Ishikawa (cell line): ENCODE results near the gene WDR81.
A peak's percentile ranks its signal among the peaks of the same experiment; 100 is the strongest.

ENCODE experiments used
- CEBPB ChIP-seq: IDR thresholded peaks from 2 replicates; pipeline ENCODE4 v1.6.1; 2012
- CREB1 ChIP-seq: IDR thresholded peaks from 2 replicates; pipeline ENCODE4 v1.6.1; 2012; ENCODE audit warnings: low read depth
- EGR1 ChIP-seq: IDR thresholded peaks from 2 replicates; pipeline ENCODE4 v1.6.1; 2012
- EP300 ChIP-seq: IDR thresholded peaks from 2 replicates; pipeline ENCODE4 v1.6.1; 2012; ENCODE audit warnings: borderline replicate concordance
- FOXM1 ChIP-seq: IDR thresholded peaks from 2 replicates; pipeline ENCODE4 v1.6.1; 2012; ENCODE audit warnings: low read depth, borderline replicate concordance
- MAX ChIP-seq: IDR thresholded peaks from 2 replicates; pipeline ENCODE4 v1.6.1; 2012
- NFIC ChIP-seq: IDR thresholded peaks from 2 replicates; pipeline ENCODE4 v1.6.1; 2012
- RAD21 ChIP-seq: IDR thresholded peaks from 2 replicates; pipeline ENCODE4 v1.6.1; 2012; ENCODE audit warnings: low read depth
- TAF1 ChIP-seq: IDR thresholded peaks from 2 replicates; pipeline ENCODE4 v1.6.1; 2012; ENCODE audit warnings: low read depth, mild to moderate bottlenecking
- TCF12 ChIP-seq: IDR thresholded peaks from 2 replicates; pipeline ENCODE4 v1.6.1; 2012; ENCODE audit warnings: low read depth
- TEAD4 ChIP-seq: IDR thresholded peaks from 2 replicates; pipeline ENCODE4 v1.6.1; 2012
- USF1 ChIP-seq: IDR thresholded peaks from 2 replicates; pipeline ENCODE4 v1.6.1; 2012
- YY1 ChIP-seq: IDR thresholded peaks from 2 replicates; pipeline ENCODE4 v1.6.1; 2012; ENCODE audit warnings: low read depth
- ZBTB7A ChIP-seq: IDR thresholded peaks from 2 replicates; pipeline ENCODE4 v1.6.1; 2012; ENCODE audit warnings: low read depth
- TF ChIP-seq, protein P1 (sequence below): IDR thresholded peaks from 2 replicates; pipeline ENCODE4 v1.6.1; 2012; ENCODE audit warnings: low read depth, mild to moderate bottlenecking

The WDR81 gene

DNA sequence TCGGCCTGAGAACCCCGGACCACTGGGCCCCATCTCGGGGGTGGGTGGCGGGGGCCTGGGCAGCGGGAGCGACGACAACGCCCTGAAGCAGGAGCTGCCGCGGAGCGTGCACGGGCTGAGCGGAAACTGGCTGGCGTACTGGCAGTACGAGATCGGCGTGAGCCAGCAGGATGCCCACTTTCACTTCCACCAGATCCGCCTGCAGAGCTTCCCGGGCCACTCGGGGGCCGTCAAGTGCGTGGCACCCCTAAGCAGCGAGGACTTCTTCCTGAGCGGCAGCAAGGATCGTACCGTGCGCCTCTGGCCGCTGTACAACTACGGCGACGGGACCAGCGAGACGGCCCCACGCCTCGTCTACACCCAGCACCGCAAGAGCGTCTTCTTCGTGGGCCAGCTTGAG is 9.3 kb downstream of the WDR81 start:
- TF ChIP-seq, protein P1, sequence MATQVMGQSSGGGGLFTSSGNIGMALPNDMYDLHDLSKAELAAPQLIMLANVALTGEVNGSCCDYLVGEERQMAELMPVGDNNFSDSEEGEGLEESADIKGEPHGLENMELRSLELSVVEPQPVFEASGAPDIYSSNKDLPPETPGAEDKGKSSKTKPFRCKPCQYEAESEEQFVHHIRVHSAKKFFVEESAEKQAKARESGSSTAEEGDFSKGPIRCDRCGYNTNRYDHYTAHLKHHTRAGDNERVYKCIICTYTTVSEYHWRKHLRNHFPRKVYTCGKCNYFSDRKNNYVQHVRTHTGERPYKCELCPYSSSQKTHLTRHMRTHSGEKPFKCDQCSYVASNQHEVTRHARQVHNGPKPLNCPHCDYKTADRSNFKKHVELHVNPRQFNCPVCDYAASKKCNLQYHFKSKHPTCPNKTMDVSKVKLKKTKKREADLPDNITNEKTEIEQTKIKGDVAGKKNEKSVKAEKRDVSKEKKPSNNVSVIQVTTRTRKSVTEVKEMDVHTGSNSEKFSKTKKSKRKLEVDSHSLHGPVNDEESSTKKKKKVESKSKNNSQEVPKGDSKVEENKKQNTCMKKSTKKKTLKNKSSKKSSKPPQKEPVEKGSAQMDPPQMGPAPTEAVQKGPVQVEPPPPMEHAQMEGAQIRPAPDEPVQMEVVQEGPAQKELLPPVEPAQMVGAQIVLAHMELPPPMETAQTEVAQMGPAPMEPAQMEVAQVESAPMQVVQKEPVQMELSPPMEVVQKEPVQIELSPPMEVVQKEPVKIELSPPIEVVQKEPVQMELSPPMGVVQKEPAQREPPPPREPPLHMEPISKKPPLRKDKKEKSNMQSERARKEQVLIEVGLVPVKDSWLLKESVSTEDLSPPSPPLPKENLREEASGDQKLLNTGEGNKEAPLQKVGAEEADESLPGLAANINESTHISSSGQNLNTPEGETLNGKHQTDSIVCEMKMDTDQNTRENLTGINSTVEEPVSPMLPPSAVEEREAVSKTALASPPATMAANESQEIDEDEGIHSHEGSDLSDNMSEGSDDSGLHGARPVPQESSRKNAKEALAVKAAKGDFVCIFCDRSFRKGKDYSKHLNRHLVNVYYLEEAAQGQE, result no peak
- TF ChIP-seq EGR1, result no peak
- TF ChIP-seq MAX, result no peak
- TF ChIP-seq CREB1, result no peak
- no peak for TF ChIP-seq TEAD4
- TF ChIP-seq CEBPB, result no peak
- no peak for TF ChIP-seq TAF1
- no peak for TF ChIP-seq EP300
- no peak for TF ChIP-seq FOXM1
- TF ChIP-seq USF1, result no peak
- no peak for TF ChIP-seq TCF12
- TF ChIP-seq NFIC, result no peak
- TF ChIP-seq YY1, result no peak
- no peak for TF ChIP-seq ZBTB7A
- TF ChIP-seq RAD21, result no peak

GRCh38 chr17:1735418-1735817 is 10.9 kb downstream of the WDR81 start:
- no peak for TF ChIP-seq ZBTB7A
- TF ChIP-seq, protein P1, result no peak

DNA sequence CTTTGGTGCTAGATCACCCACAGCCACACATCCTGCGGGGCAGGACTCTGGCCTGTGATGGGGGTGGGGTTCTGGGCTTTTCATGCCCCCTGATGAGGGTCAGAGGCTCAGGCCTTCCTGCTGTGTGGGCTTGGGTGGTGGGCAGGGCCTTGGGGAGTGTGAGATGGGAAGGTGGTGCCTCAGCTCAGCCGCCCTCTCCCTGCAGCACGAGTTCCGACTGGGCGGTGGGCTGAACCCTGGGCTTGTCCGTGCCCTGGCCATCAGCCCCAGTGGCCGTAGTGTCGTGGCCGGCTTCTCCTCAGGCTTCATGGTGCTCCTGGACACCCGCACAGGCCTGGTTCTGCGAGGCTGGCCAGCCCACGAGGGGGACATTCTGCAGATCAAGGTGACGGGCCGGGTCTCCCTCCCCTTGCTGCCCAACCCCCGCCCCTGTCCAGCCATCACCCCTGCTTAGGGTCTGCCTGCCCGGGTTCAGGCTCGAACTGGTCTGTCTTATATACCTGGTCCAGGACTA is 11.4 kb downstream of the WDR81 start:
- TF ChIP-seq NFIC, result no peak
- TF ChIP-seq ZBTB7A, result no peak
- no peak for TF ChIP-seq TAF1
- no peak for TF ChIP-seq EGR1
- TF ChIP-seq EP300, result no peak
- TF ChIP-seq TCF12, result no peak
- no peak for TF ChIP-seq MAX
- no peak for TF ChIP-seq YY1
- no peak for TF ChIP-seq USF1
- no peak for TF ChIP-seq FOXM1
- no peak for TF ChIP-seq TEAD4

DNA sequence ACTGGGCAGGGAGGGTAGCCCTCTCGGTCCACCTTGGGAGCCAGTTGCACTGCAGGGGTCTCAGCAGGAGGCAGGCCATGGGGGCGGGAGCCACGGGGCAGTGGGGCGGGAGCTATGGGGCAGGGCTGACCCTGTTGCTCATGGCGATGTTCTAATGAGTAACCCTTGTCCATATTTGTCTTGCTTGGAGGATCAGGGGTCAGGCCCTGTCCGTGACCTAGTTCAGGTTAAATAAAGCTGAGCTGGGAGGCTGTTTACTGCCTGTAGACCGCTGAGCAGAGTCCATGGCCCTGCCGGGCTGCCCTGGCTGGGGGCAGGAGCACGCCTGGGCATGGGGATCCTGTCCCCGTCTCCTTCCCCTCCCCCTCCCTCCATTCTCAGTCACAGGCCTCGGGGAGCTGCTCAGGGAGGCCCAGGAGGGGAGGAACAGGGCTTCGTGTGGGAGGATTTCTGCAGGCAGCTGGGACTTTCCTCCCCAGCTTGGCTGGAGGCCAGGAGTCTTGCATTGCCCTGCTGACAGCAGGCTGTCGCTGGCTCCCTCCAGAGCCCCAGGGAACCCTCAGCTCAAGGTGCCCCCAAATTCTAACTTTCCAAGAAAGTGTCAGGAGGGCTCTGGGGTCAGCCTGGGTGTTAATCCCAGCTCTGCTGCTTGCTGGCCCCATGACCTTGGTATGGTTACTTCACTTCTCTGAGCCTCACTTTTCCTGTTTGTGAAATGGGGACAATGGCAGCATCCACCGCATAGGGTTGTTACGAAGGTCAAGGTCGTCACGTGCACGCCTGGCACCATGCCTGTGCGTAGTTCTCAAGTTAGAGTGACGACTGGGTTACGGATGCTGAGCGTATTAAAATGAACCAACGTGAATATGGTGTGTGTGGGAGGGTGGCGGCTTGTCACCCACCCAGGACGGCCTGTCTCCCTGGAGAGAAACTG is 12.1 kb downstream of the WDR81 start:
- TF ChIP-seq NFIC (peak; percentile 52), EP300 (no peak), ZBTB7A (no peak)

GRCh38 chr17:1737531-1738291 is 13.2 kb downstream of the WDR81 start:
- TF ChIP-seq EP300, result no peak
- TF ChIP-seq, protein P1, result no peak
